Nephron progenitor cell (in vitro differentiated cells): Measurements from ENCODE around the gene CCDC92.

ENCODE experiments used
- DNase-seq: peaks from one replicate; pipeline ENCODE4 v3.0.0; 2021
- H3K27ac Mint-ChIP-seq: 2 replicates; pipeline ENCODE4 v1.8.0; 2021; ENCODE audit warnings: mild to moderate bottlenecking, moderate library complexity, mixed read lengths
- H3K27me3 Mint-ChIP-seq: 2 replicates; pipeline ENCODE4 v1.8.0; 2021; ENCODE audit warnings: mild to moderate bottlenecking, low read depth, mixed read lengths; ENCODE audit not compliant: poor library complexity
- H3K36me3 Mint-ChIP-seq: 2 replicates; pipeline ENCODE4 v1.8.0; 2021; ENCODE audit warnings: low read depth, mixed read lengths
- H3K4me1 Mint-ChIP-seq: 2 replicates; pipeline ENCODE4 v1.8.0; 2021; ENCODE audit warnings: mixed read lengths
- H3K4me3 Mint-ChIP-seq: 2 replicates; pipeline ENCODE4 v1.8.0; 2021; ENCODE audit warnings: mild to moderate bottlenecking, moderate library complexity, mixed read lengths
- H3K9me3 Mint-ChIP-seq: 2 replicates; pipeline ENCODE4 v1.8.0; 2021; ENCODE audit warnings: mild to moderate bottlenecking, moderate library complexity, mixed read lengths
- TF ChIP-seq, protein P1 (sequence below): fragments of 200-600 bp; sonication (generic); IDR thresholded peaks from 2 replicates; pipeline ENCODE4 v1.5.0; 2021; ENCODE audit warnings: antibody characterized with exemption

CCDC92 gene, protein sequence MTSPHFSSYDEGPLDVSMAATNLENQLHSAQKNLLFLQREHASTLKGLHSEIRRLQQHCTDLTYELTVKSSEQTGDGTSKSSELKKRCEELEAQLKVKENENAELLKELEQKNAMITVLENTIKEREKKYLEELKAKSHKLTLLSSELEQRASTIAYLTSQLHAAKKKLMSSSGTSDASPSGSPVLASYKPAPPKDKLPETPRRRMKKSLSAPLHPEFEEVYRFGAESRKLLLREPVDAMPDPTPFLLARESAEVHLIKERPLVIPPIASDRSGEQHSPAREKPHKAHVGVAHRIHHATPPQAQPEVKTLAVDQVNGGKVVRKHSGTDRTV

DNA sequence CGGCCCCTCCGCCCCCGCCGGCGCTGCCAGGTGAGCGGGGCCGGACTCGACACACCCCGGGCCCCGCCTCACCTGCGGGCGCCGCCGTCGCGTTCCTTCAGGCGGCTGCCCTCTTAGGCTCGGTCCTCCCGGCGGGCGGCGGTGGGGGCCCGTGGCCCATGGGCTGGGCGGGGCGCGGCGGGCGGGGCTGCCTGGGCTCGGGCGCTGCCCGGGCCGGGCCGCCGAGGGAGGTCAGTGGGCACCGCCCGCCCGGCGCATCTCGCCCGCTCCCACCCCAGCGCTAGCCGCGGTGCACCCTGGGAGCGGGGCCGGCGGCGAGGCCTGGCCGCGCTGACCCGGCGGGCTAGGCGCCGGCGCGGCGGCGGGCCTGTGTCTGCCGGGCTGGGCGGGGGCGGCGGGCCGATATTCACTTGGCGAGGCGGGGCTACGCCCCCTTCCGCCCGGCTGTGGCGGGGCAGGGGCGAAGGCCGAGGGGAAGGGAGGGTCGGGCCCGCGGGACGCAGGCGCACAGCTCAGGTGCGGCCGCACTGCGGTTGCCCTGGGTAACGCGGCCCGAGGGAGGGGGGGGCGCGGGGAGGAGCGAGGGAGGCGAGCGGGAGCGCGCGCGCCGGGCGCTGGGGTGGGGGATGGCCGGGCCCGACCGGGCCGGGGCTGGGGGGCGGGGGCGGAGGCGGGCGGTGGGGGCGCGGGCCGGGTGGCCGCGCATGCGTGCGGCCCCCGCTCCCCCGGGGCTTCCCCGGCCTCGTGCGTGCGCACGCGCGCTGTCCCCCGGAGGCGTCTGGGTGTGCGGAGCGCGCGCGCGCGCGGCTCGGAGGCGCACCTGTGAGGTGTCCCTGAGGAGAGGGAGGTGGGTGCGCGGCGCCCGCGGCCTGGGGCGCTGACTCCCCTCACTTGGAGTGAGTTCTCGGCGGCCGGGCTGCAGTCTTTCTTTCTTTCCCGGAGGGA, at the start of gene CCDC92, which contains the start of gene ZNF664:
Gene CCDC92 (minus strand): TSS at position 375 of the 945 bp plus-strand sequence. CDS start 28,526 bp downstream, outside the sequence.
Gene ZNF664 (plus strand): TSS at position 759 of the 945 bp plus-strand sequence. CDS start 38,930 bp downstream, outside the sequence.
- H3K9me3 Mint-ChIP-seq: no peaks in the 10 kb centered on the region
- H3K36me3 Mint-ChIP-seq: peaks cover 31% of the 10 kb centered on the region
- TF ChIP-seq, protein P1, sequence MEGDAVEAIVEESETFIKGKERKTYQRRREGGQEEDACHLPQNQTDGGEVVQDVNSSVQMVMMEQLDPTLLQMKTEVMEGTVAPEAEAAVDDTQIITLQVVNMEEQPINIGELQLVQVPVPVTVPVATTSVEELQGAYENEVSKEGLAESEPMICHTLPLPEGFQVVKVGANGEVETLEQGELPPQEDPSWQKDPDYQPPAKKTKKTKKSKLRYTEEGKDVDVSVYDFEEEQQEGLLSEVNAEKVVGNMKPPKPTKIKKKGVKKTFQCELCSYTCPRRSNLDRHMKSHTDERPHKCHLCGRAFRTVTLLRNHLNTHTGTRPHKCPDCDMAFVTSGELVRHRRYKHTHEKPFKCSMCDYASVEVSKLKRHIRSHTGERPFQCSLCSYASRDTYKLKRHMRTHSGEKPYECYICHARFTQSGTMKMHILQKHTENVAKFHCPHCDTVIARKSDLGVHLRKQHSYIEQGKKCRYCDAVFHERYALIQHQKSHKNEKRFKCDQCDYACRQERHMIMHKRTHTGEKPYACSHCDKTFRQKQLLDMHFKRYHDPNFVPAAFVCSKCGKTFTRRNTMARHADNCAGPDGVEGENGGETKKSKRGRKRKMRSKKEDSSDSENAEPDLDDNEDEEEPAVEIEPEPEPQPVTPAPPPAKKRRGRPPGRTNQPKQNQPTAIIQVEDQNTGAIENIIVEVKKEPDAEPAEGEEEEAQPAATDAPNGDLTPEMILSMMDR: no peak
- H3K4me1 Mint-ChIP-seq: peaks cover 70% of the 10 kb centered on the region
- H3K27ac Mint-ChIP-seq: peak within 1 kb of the TSS; percentile 96
- peak; percentile 98 for DNase-seq
- peaks cover 12% of the 10 kb centered on the region for H3K27me3 Mint-ChIP-seq
- H3K4me3 Mint-ChIP-seq: peak within 1 kb of the TSS; percentile 99

DNA sequence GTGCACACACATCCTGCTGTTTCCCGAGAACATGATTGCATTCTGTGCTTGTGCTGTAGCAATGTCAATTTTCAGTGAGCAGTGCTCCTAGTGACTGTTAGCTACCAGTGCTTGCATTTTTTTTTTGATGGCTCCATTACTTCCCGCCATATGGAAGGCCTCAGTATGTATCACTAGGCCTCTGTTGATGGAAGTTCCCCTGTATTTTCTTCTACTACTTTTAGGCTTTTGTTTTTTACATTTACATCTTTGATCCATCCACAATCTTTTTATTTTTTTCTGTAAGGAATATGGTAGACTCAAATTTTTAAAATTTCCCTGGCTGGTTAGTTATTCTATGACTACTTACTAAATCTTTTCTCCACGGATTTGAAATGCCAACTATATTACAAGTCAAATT, 49.5 kb upstream of the CCDC92 start:
- H3K4me3 Mint-ChIP-seq: no peak overlapping the region
- H3K27me3 Mint-ChIP-seq: no peaks in the 10 kb centered on the region
- peaks cover 16% of the 10 kb centered on the region for H3K4me1 Mint-ChIP-seq
- TF ChIP-seq, protein P1: no peak
- no peak overlapping the region for H3K27ac Mint-ChIP-seq
- DNase-seq: no peak
- peaks cover 13% of the 10 kb centered on the region for H3K9me3 Mint-ChIP-seq
- peaks cover 9% of the 10 kb centered on the region for H3K36me3 Mint-ChIP-seq

DNA sequence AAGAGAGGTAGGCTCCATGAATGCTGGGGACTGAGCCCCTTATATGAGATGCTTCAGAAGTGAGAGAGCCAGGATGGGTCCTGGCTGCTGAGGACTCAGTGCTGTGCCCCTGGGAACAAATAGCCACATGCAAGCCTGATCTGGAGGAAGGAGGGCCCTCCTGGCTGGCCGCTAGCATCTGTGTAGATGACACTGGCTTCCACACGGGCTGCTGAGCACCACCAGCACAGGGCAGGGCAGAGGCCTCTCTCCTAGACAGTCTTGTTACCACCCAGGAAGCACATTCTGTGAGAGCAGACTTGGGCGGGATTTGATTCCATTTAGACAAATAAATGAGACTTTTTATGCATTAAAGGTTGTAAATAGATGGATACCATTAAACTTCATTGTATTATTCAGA, 48.4 kb upstream of the CCDC92 start:
- H3K4me1 Mint-ChIP-seq: peaks cover 18% of the 10 kb centered on the region
- no peak for DNase-seq

DNA sequence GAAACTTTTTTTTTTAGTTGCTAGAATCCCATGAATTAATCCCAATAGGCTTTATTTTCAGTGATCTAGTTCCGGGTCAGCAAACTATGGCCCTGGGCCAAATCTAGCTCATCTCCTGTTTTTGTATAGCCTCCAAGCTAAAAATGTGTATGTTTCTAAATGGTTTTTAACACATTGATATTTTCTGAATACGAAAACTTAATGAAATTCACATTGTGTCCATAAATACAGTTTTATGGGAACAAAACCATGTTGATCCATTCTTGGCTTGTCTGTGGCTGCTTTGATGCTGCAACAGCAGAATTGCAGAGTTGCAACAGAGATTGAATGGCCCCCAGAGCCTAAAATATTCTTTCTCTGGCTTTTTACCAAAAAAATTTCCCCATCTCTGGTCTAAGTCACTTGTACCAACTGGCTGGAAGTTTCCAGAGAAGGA, 47.9 kb upstream of the CCDC92 start:
- Mint-ChIP-seq H3K9me3 (peaks cover 13% of the 10 kb centered on the region), H3K27ac (no peak overlapping the region), H3K4me1 (peaks cover 18% of the 10 kb centered on the region), H3K27me3 (no peaks in the 10 kb centered on the region), H3K36me3 (peaks cover 14% of the 10 kb centered on the region), H3K4me3 (no peak overlapping the region)
- no peak for DNase-seq
- TF ChIP-seq, protein P1: no peak

More for the DNA sequence above, 48.4 kb upstream of the CCDC92 start:
- H3K27ac Mint-ChIP-seq: no peak overlapping the region
- H3K27me3 Mint-ChIP-seq: no peaks in the 10 kb centered on the region
- peaks cover 14% of the 10 kb centered on the region for H3K36me3 Mint-ChIP-seq
- TF ChIP-seq, protein P1: no peak
- H3K9me3 Mint-ChIP-seq: peaks cover 13% of the 10 kb centered on the region
- H3K4me3 Mint-ChIP-seq: no peak overlapping the region

DNA sequence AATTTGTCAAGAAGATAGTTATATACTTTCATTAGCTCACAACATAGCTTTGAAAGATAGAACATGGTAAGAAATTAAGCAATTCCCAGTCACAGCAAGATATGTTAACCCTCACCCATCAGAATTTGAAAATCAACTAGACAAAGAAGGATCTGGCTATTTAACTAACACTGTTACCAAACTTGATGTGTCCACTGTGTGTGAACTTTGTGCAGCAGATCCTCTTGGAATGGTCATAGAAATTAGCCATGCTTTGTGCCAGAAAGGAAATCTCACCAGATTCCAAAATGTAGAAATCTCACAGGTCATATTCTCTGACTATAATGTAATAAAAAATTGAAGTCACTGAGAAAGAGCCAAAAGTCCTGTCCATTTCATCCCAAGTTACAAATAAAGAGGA, 46.5 kb upstream of the CCDC92 start:
- peaks cover 19% of the 10 kb centered on the region for H3K36me3 Mint-ChIP-seq
- H3K4me3 Mint-ChIP-seq: no peak overlapping the region
- no peaks in the 10 kb centered on the region for H3K27me3 Mint-ChIP-seq
- peaks cover 26% of the 10 kb centered on the region for H3K4me1 Mint-ChIP-seq
- TF ChIP-seq, protein P1: no peak
- H3K27ac Mint-ChIP-seq: no peak overlapping the region
- no peak for DNase-seq
- peaks cover 11% of the 10 kb centered on the region for H3K9me3 Mint-ChIP-seq
